H9 (cell line): ENCODE measurements around the gene JARID2. TPM values are rescaled to one million over a fixed set of nuclear protein-coding genes. Genes with fewer than 3 reads are reported as not detected.

Experiments
- DNase-seq: peaks from one replicate; pipeline ENCODE4 v3.0.0-alpha.2; 2017
- H2AFZ ChIP-seq: one replicate; pipeline ENCODE4 v1.6.1; 2013; ENCODE audit warnings: mild to moderate bottlenecking, low read length, control low read depth, moderate library complexity
- H2AK5ac ChIP-seq: 2 replicates; pipeline ENCODE4 v1.6.1; 2013; ENCODE audit warnings: low read length, control low read depth, mixed read lengths; ENCODE audit not compliant: insufficient read length
- H2BK120ac ChIP-seq: one replicate; pipeline ENCODE4 v1.6.1; 2013; ENCODE audit warnings: low read depth, mild to moderate bottlenecking, low read length, control low read depth, inconsistent platforms; ENCODE audit not compliant: poor library complexity, severe bottlenecking
- H2BK12ac ChIP-seq: 2 replicates; pipeline ENCODE4 v1.6.1; 2013; ENCODE audit warnings: low read length, control low read depth, mixed read lengths, low read depth; ENCODE audit not compliant: insufficient read length
- H2BK15ac ChIP-seq: 2 replicates; pipeline ENCODE4 v1.6.1; 2013; ENCODE audit warnings: low read depth, low read length, control low read depth
- H2BK20ac ChIP-seq: one replicate; pipeline ENCODE4 v1.6.1; 2013; ENCODE audit warnings: low read depth, mild to moderate bottlenecking, low read length, control low read depth, inconsistent platforms; ENCODE audit not compliant: poor library complexity, severe bottlenecking
- H2BK5ac ChIP-seq: 2 replicates; pipeline ENCODE4 v1.6.1; 2013; ENCODE audit warnings: low read length, control low read depth, mixed read lengths; ENCODE audit not compliant: insufficient read length
- H3K14ac ChIP-seq: 2 replicates; pipeline ENCODE4 v1.6.1; 2013; ENCODE audit warnings: low read length, control low read depth; ENCODE audit not compliant: insufficient read depth
- H3K18ac ChIP-seq: 2 replicates; pipeline ENCODE4 v1.6.1; 2013; ENCODE audit warnings: low read depth, mild to moderate bottlenecking, mixed read lengths, low read length, control low read depth; ENCODE audit not compliant: insufficient read length
- H3K23ac ChIP-seq: 2 replicates; pipeline ENCODE4 v1.6.1; 2013; ENCODE audit warnings: low read length, control low read depth, mixed read lengths, low read depth; ENCODE audit not compliant: insufficient read length
- H3K23me2 ChIP-seq: 2 replicates; pipeline ENCODE4 v1.6.1; 2013; ENCODE audit warnings: low read depth, mild to moderate bottlenecking, mixed read lengths, low read length, control low read depth; ENCODE audit not compliant: insufficient read length, poor library complexity, severe bottlenecking
- H3K27ac ChIP-seq: 2 replicates; pipeline ENCODE4 v1.5.1; 2013; ENCODE audit warnings: low read length, control low read depth, mixed read lengths, low read depth; ENCODE audit not compliant: insufficient read length
- H3K27me3 ChIP-seq: 2 replicates; pipeline ENCODE4 v1.6.1; 2013; ENCODE audit warnings: low read length, control low read depth, inconsistent platforms; ENCODE audit not compliant: insufficient read depth
- H3K4ac ChIP-seq: 2 replicates; pipeline ENCODE4 v1.6.1; 2013; ENCODE audit warnings: low read depth, mild to moderate bottlenecking, control low read depth, inconsistent platforms, low read length, moderate library complexity
- H3K4me1 ChIP-seq: 2 replicates; pipeline ENCODE4 v1.6.1; 2013; ENCODE audit warnings: low read length, control low read depth, inconsistent platforms; ENCODE audit not compliant: insufficient read depth
- H3K4me2 ChIP-seq: 2 replicates; pipeline ENCODE4 v1.6.1; 2013; ENCODE audit warnings: low read length, control low read depth, mixed read lengths; ENCODE audit not compliant: insufficient read length, insufficient read depth
- H3K56ac ChIP-seq: 2 replicates; pipeline ENCODE4 v1.6.1; 2013; ENCODE audit warnings: low read depth, mild to moderate bottlenecking, mixed read lengths, low read length, control low read depth; ENCODE audit not compliant: insufficient read length
- H3K79me1 ChIP-seq: 2 replicates; pipeline ENCODE4 v1.6.1; 2013; ENCODE audit warnings: low read depth, mild to moderate bottlenecking, moderate library complexity, low read length, control low read depth, inconsistent platforms; ENCODE audit not compliant: insufficient read depth, poor library complexity, severe bottlenecking
- H3K79me2 ChIP-seq: 2 replicates; pipeline ENCODE4 v1.6.1; 2013; ENCODE audit warnings: low read length, control low read depth, inconsistent platforms; ENCODE audit not compliant: insufficient read depth
- H3K9ac ChIP-seq: 2 replicates; pipeline ENCODE4 v1.6.1; 2013; ENCODE audit warnings: low read length, control low read depth, mixed read lengths; ENCODE audit not compliant: insufficient read length; ENCODE audit errors: extremely low read depth
- H3K9me3 ChIP-seq: one replicate; pipeline ENCODE4 v1.6.1; 2013; ENCODE audit warnings: low read depth, low read length, inconsistent platforms; ENCODE audit not compliant: control insufficient read depth
- H3T11ph ChIP-seq: one replicate; pipeline ENCODE4 v1.6.1; 2013; ENCODE audit warnings: mild to moderate bottlenecking, low read length, control low read depth, inconsistent platforms
- H4K20me1 ChIP-seq: one replicate; pipeline ENCODE4 v1.6.1; 2013; ENCODE audit not compliant: control insufficient read depth, insufficient read length, insufficient read depth
- H4K5ac ChIP-seq: 2 replicates; pipeline ENCODE4 v1.6.1; 2013; ENCODE audit warnings: low read depth, mild to moderate bottlenecking, mixed read lengths, low read length, control low read depth; ENCODE audit not compliant: insufficient read length
- H4K8ac ChIP-seq: replicated peaks from 2 replicates; pipeline ENCODE4 v1.6.1; 2013; ENCODE audit warnings: low read length, control low read depth, mixed read lengths, low read depth; ENCODE audit not compliant: insufficient read length
- H4K91ac ChIP-seq: 2 replicates; pipeline ENCODE4 v1.6.1; 2013; ENCODE audit warnings: low read depth, mild to moderate bottlenecking, moderate library complexity, mixed read lengths, low read length, control low read depth; ENCODE audit not compliant: insufficient read length
- H3K27ac Mint-ChIP-seq, 3 experiments: 2 replicates in 2 of 3; 3 replicates in 1 of 3; pipeline ENCODE4 v1.8.0; 2020 to 2021; ENCODE audit warnings: mixed read lengths in 3 of 3, mild to moderate bottlenecking in 1 of 3, moderate library complexity in 1 of 3
- H3K27me3 Mint-ChIP-seq: 2 replicates; pipeline ENCODE4 v1.8.0; 2021; ENCODE audit warnings: low read depth, mild to moderate bottlenecking, moderate library complexity, mixed read lengths
- H3K36me3 Mint-ChIP-seq, 3 experiments: 2 replicates in 2 of 3; 3 replicates in 1 of 3; pipeline ENCODE4 v1.8.0; 2020 to 2021; ENCODE audit warnings: low read depth in 3 of 3, mixed read lengths in 3 of 3; ENCODE audit not compliant: insufficient read depth in 1 of 3
- H3K4me1 Mint-ChIP-seq, 2 experiments: 2 replicates each; pipeline ENCODE4 v1.8.0; 2020; ENCODE audit warnings: mixed read lengths in 2 of 2
- H3K4me3 Mint-ChIP-seq, 2 experiments: 2 replicates in 1 of 2; 3 replicates in 1 of 2; pipeline ENCODE4 v1.8.0; 2020 to 2021; ENCODE audit warnings: mild to moderate bottlenecking in 2 of 2, mixed read lengths in 2 of 2, moderate library complexity in 1 of 2
- H3K9me3 Mint-ChIP-seq, 2 experiments: 2 replicates in 1 of 2; 3 replicates in 1 of 2; pipeline ENCODE4 v1.8.0; 2020; ENCODE audit warnings: mild to moderate bottlenecking in 2 of 2, mixed read lengths in 2 of 2, moderate library complexity in 1 of 2
- WGBS: extraction: QIAGEN DNeasy Blood & Tissue Kit; methylation state at CpG from one replicate; pipeline ENCODE4 v1.1.7; 2013; ENCODE audit warnings: missing lambda C conversion rate, low lambda C conversion rate, mixed read lengths; ENCODE audit not compliant: insufficient read length; ENCODE audit errors: extremely low coverage; 5-methylcytosine and 5-hydroxymethylcytosine counted together
- total RNA-seq: library from RNA; stranded (reverse); gene quantifications from 2 replicates; pipeline ENCODE4 v1.2.1, GENCODE V29; 2021
- TF ChIP-seq, protein P1 (sequence below): fragments of 200-600 bp; sonication (generic); conservative IDR thresholded peaks from 3 replicates; pipeline ENCODE4 v1.8.0; 2021; ENCODE audit warnings: antibody characterized with exemption, mild to moderate bottlenecking

The JARID2 gene
- total RNA-seq, 1 experiment from 2014 or later: 174 TPM

DNA sequence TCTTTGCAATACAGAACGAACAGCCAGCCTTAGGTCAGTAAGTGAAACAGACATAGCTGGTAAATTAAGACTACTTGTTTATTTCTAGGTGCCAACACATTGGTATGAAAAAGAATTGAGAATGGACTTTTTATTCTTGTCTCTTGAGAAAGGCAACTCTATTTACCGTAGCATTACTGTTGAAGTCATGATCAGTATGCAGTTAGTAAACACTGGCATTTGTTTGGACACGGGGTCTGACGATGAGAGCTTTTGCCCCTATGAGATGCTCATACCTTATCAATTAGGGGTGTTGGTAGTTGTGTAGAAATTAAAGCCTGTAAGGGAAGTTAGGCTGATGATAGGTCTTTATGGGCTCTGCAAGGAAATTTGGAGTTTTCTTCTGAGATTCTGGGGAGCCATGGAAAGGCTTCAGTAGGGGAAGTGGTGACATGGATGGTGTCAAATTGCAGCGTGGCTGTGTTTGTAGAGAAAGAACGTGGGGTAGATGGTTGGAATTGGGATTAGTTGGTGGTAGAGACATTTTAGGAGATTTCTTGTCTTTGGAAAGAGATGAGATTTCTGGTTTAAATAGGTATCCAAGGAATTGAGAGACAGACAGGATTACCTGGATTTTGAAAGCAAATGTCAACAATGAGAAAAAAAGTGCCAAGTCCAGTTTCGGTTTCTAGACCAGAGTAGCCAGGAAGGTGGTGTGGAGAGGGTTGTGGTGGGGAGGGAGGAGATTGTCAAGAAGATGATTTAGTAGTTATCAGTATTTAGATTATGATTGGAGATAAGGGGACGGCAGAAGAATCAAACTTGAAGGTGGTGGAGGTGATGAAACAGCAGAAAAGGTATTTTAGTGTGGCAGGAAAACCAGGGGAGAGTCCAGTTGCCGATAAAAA lies 116.6 kb downstream of the JARID2 start:
- no peak overlapping the region for H2BK5ac ChIP-seq
- H3K79me1 ChIP-seq: no peaks in the 10 kb centered on the region
- peaks cover 94% of the 10 kb centered on the region for H3K79me2 ChIP-seq
- H3K9ac ChIP-seq: no peak overlapping the region
- peaks cover 31% of the 10 kb centered on the region for H3K4me1 ChIP-seq
- H4K91ac ChIP-seq: no peak overlapping the region
- H3K9me3 ChIP-seq: no peaks in the 10 kb centered on the region
- H3K18ac ChIP-seq: no peak overlapping the region
- H3K27me3 Mint-ChIP-seq: no peaks in the 10 kb centered on the region
- no peak overlapping the region for H2BK12ac ChIP-seq
- no peaks in the 10 kb centered on the region for H3K27me3 ChIP-seq
- no peak overlapping the region for H3K14ac ChIP-seq
- H3K4me3 Mint-ChIP-seq: no peak overlapping the region
- H3T11ph ChIP-seq: no peak overlapping the region
- TF ChIP-seq, protein P1, sequence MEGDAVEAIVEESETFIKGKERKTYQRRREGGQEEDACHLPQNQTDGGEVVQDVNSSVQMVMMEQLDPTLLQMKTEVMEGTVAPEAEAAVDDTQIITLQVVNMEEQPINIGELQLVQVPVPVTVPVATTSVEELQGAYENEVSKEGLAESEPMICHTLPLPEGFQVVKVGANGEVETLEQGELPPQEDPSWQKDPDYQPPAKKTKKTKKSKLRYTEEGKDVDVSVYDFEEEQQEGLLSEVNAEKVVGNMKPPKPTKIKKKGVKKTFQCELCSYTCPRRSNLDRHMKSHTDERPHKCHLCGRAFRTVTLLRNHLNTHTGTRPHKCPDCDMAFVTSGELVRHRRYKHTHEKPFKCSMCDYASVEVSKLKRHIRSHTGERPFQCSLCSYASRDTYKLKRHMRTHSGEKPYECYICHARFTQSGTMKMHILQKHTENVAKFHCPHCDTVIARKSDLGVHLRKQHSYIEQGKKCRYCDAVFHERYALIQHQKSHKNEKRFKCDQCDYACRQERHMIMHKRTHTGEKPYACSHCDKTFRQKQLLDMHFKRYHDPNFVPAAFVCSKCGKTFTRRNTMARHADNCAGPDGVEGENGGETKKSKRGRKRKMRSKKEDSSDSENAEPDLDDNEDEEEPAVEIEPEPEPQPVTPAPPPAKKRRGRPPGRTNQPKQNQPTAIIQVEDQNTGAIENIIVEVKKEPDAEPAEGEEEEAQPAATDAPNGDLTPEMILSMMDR: no peak
- no peak for DNase-seq
- H3K27ac ChIP-seq: no peak overlapping the region
- no peak overlapping the region for H2BK15ac ChIP-seq
- no peaks in the 10 kb centered on the region; a peak in 2 of 7 replicates for H3K36me3 Mint-ChIP-seq
- no peak overlapping the region for H3K56ac ChIP-seq
- no peaks in the 10 kb centered on the region for H4K20me1 ChIP-seq
- H4K8ac ChIP-seq: no peak overlapping the region
- no peak overlapping the region for H2BK120ac ChIP-seq
- no peak overlapping the region for H2BK20ac ChIP-seq
- peaks cover 24 to 28% of the 10 kb centered on the region in 2 experiments for H3K4me1 Mint-ChIP-seq
- no peak overlapping the region for H4K5ac ChIP-seq
- 100% methylated on average over 2 of the region's 9 CpGs for WGBS
- H3K23ac ChIP-seq: no peak overlapping the region
- no peak overlapping the region for H2AFZ ChIP-seq
- no peak overlapping the region for H2AK5ac ChIP-seq
- no peaks in the 10 kb centered on the region for H3K9me3 Mint-ChIP-seq
- H3K4me2 ChIP-seq: no peak overlapping the region
- no peak overlapping the region for H3K4ac ChIP-seq
- no peaks in the 10 kb centered on the region for H3K23me2 ChIP-seq
- H3K27ac Mint-ChIP-seq: no peak overlapping the region
